Fibroblast of villous mesenchyme (primary cell): ENCODE results near the gene DOLPP1. TPM values are rescaled to one million over a fixed set of nuclear protein-coding genes. Genes with fewer than 3 reads are reported as not detected.
A peak's percentile ranks its signal among the peaks of the same experiment; 100 is the strongest.

Experiments used
- DNase-seq: peaks from one replicate; pipeline ENCODE4 v3.0.0-alpha.2; 2010; ENCODE audit warnings: low read depth
- H3K4me3 ChIP-seq: 2 replicates; pipeline ENCODE4 v1.5.1; 2011; ENCODE audit warnings: low read depth, mild to moderate bottlenecking, low read length
- total RNA-seq: library from RNA; depleted of rRNA; stranded (reverse); fragments of >200 nt; gene quantifications from 2 replicates; pipeline ENCODE4 v1.2.3, GENCODE V29; 2012
- TF ChIP-seq, protein P1 (sequence below): IDR thresholded peaks from 2 replicates; pipeline ENCODE4 v1.5.1; 2012; ENCODE audit warnings: low read depth, mild to moderate bottlenecking, low read length; ENCODE audit not compliant: insufficient read depth

DOLPP1 gene
- total RNA-seq, 1 donor, result 14.2 TPM

GRCh38 chr9:129135476-129135875 is 54.6 kb downstream of the DOLPP1 start:
- no peak for DNase-seq
- H3K4me3 ChIP-seq, result no peak overlapping the region
- TF ChIP-seq, protein P1, sequence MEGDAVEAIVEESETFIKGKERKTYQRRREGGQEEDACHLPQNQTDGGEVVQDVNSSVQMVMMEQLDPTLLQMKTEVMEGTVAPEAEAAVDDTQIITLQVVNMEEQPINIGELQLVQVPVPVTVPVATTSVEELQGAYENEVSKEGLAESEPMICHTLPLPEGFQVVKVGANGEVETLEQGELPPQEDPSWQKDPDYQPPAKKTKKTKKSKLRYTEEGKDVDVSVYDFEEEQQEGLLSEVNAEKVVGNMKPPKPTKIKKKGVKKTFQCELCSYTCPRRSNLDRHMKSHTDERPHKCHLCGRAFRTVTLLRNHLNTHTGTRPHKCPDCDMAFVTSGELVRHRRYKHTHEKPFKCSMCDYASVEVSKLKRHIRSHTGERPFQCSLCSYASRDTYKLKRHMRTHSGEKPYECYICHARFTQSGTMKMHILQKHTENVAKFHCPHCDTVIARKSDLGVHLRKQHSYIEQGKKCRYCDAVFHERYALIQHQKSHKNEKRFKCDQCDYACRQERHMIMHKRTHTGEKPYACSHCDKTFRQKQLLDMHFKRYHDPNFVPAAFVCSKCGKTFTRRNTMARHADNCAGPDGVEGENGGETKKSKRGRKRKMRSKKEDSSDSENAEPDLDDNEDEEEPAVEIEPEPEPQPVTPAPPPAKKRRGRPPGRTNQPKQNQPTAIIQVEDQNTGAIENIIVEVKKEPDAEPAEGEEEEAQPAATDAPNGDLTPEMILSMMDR, result no peak

DNA sequence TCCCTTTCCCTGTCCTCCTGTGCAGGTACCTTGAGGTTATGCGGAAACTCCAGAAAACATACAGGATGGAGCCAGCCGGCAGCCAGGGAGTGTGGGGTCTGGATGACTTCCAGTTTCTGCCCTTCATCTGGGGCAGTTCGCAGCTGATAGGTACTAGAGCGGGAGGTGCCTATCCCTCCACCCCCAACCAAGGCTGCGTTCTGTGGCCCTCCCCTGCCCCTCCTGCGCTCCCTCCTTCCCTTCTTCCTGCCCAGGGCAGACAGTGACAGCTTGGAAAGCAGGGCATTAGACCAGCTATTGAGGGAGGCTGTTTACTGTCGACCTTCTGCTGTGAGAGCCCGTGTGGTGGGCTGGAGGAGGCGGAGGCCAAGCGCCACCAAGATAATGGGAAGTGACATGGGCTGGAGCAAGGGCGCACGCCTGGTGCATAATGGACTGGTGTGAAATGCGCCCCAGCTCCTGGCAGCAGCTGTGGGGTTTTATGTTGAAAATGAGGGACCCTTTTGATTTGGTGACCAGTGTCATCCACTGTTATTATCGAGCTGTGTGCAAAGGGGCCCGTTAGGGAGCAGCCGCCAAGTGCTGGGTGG is 55.6 kb downstream of the DOLPP1 start:
- DNase-seq, result no peak
- H3K4me3 ChIP-seq, result no peak overlapping the region
- TF ChIP-seq, protein P1, result no peak

GRCh38 chr9:129137292-129138143 is 56.6 kb downstream of the DOLPP1 start:
- H3K4me3 ChIP-seq, result no peak overlapping the region
- DNase-seq, result no peak
- TF ChIP-seq, protein P1, result no peak

DNA sequence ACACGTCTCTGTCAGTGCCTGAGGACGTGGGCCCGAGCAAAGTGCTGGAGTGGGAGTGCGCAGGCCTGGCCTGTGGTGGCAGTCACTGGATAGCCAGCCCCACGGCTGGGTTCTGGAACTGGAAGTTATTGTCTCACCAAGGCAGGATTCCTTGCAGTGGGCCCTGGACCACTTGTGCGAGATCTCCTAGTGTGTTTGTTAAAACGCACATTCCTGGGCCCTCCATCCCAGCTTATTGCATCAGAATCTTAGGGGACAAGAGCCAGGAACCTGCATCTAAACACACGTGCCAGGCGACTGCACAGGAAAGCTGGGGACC is 57.2 kb downstream of the DOLPP1 start:
- no peak overlapping the region for H3K4me3 ChIP-seq
- DNase-seq, result no peak
- TF ChIP-seq, protein P1, result no peak

DNA sequence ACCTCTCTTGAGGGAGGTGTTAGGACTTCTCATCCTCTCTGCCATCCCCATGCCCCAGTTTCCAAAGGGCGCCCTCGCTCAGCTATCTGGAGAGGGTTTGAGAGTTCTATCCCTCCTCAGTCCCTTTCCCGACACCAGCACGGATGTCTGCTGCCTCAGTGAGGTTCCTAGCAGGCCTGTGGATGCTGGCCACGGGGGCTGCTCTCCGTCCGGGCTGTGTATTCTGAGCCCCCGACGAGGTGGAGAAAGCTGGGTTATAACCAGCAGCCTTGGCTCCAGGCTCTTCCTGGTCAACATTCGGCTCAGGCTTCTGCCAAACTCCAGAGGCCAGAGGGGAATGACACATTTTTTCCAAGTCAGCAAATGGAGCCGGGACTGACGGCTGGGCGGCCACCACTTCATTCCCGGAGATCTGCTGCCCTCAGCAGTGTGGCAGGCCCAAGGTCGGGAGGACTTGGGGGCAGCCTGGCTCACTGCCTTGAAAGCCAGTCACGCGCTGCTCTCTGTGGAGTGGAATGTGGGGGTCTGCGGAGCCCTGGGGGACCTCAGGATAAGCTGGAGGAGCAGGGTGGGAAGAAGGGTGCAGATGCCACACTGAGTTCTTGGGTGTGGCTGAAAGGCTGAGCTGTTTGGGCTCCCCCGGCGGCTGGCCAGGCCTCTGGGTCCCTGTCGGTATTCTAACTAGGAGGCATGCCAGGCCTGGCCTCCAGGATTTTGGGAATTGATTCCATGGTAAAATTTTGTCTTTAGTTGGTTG is 57.7 kb downstream of the DOLPP1 start:
- peak; percentile 42 for DNase-seq
- TF ChIP-seq, protein P1, result no peak
- no peak overlapping the region for H3K4me3 ChIP-seq

DNA sequence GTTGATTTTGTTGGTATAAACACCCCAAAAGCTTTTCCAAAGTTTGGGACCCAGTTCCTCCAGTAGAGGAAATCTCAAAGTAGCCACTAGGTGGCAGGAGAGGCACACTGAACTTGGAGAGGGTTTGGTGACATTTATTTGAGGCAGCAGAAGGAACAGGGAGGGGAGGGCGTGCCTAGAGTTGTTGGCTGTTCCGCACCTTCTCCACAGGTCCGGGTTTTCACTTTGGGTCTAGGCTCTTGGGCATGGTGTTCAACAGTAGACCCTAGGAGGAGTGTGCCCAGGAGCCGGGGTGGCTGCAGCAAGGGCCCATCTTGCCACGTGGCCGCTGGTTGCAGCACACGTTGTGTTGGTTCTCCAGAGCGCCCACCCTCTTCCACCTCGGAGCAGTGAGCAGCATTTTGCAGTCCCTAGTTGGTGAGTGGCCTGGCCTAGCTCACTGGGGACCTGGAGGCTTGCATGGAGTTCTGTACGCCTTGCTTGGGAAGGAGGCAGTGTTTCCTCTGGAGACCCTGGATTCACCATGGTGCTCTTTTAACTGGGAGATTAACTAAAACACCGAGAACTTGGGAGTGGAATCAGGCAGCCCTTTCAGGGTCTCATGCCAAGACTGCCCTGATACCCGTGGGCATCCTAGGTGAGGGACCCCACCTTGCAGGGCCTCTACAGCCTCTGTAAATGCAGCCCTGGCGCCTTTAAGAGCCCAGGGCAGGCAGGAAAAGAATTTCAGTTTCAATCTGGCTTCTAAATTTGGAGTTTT is 58.5 kb downstream of the DOLPP1 start:
- peak; percentile 88 for DNase-seq
- TF ChIP-seq, protein P1, result peak; percentile 89
- peak overlapping the region; percentile 37 for H3K4me3 ChIP-seq
